MCF 10A (cell line): ENCODE data around the gene C5orf15. TPM values are rescaled to one million over a fixed set of nuclear protein-coding genes. Genes with fewer than 3 reads are reported as not detected.

Experiments
- BruUV-seq: library from RNA; stranded (reverse); fragments of 400-500 nt; replicated peaks from 2 replicates; lab custom pipeline; 2021; lab: Mats Ljungman, UMichigan
- CTCF ChIA-PET: fragments of 300-600 bp; sonication (Branson Sonifier 250); formaldehyde crosslinking; extraction: SDS; loops from one replicate; lab custom pipeline; 2021; ENCODE audit warnings: antibody characterized with exemption, inconsistent platforms; lab: Yijun Ruan, JAX
- POLR2A ChIA-PET: fragments of 300-600, 350-650 bp; sonication (Branson Sonifier 250); formaldehyde crosslinking; extraction: SDS; loops from one replicate; lab custom pipeline; 2020; ENCODE audit warnings: antibody characterized with exemption, inconsistent platforms; lab: Yijun Ruan, JAX
- DNase-seq: peaks from one replicate; pipeline ENCODE4 v3.0.0-alpha.2; 2018; ENCODE audit not compliant: unreplicated experiment
- H3K27ac Mint-ChIP-seq: one replicate; pipeline ENCODE4 v1.8.0; 2022; ENCODE audit warnings: mild to moderate bottlenecking, low read depth, mixed read lengths; ENCODE audit not compliant: unreplicated experiment
- H3K27me3 Mint-ChIP-seq: one replicate; pipeline ENCODE4 v1.8.0; 2022; ENCODE audit warnings: mixed read lengths; ENCODE audit not compliant: insufficient read depth, unreplicated experiment
- H3K36me3 Mint-ChIP-seq: one replicate; pipeline ENCODE4 v1.8.0; 2022; ENCODE audit warnings: mild to moderate bottlenecking, moderate library complexity, mixed read lengths; ENCODE audit not compliant: insufficient read depth, unreplicated experiment
- H3K4me1 Mint-ChIP-seq: one replicate; pipeline ENCODE4 v1.8.0; 2022; ENCODE audit warnings: mixed read lengths; ENCODE audit not compliant: insufficient read depth, unreplicated experiment
- H3K4me3 Mint-ChIP-seq: one replicate; pipeline ENCODE4 v1.8.0; 2022; ENCODE audit warnings: mild to moderate bottlenecking, moderate library complexity, mixed read lengths; ENCODE audit not compliant: unreplicated experiment
- H3K9me3 Mint-ChIP-seq: one replicate; pipeline ENCODE4 v1.8.0; 2022; ENCODE audit warnings: mixed read lengths; ENCODE audit not compliant: unreplicated experiment
- intact Hi-C: fragments of 100-400 bp; cut with micrococcal nuclease; formaldehyde crosslinking; loops from 2 replicates; pipeline ENCODE4 v1.14.1; 2022
- total RNA-seq: library from RNA; stranded (reverse); gene quantifications from 2 replicates; pipeline ENCODE4 v1.2.3, GENCODE V29; 2022
- TF ChIP-seq, protein P1 (sequence below): fragments of 200-600 bp; IDR thresholded peaks from one replicate; pipeline ENCODE4 v1.8.0; 2022; ENCODE audit warnings: antibody characterized with exemption, mild to moderate bottlenecking; ENCODE audit not compliant: unreplicated experiment

Gene C5orf15
- total RNA-seq, 1 experiment from 2014 or later: 35.1 TPM

DNA sequence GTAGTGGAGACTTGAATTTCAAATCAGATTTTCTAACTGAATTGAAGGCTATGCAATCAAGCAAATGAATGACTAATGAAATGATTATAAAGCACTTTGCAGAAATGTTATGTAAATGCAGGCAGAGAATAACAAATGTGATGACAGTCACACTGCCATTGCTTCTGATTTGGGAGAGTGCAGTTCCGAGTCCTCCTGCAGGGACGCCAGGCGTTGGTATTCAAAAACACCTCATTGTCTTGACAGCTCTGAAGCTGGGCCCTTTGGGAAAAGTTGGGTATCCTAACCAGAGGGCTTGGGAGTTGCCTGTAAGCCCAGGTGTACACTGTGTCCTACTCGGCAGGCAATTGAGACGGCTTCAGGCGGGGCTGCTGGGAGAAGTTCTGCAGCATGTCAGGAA lies 57.9 kb downstream of the C5orf15 start:
- H3K27ac Mint-ChIP-seq: no peak overlapping the region
- BruUV-seq: no TSS peak
- TF ChIP-seq, protein P1, sequence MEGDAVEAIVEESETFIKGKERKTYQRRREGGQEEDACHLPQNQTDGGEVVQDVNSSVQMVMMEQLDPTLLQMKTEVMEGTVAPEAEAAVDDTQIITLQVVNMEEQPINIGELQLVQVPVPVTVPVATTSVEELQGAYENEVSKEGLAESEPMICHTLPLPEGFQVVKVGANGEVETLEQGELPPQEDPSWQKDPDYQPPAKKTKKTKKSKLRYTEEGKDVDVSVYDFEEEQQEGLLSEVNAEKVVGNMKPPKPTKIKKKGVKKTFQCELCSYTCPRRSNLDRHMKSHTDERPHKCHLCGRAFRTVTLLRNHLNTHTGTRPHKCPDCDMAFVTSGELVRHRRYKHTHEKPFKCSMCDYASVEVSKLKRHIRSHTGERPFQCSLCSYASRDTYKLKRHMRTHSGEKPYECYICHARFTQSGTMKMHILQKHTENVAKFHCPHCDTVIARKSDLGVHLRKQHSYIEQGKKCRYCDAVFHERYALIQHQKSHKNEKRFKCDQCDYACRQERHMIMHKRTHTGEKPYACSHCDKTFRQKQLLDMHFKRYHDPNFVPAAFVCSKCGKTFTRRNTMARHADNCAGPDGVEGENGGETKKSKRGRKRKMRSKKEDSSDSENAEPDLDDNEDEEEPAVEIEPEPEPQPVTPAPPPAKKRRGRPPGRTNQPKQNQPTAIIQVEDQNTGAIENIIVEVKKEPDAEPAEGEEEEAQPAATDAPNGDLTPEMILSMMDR: no peak
- no peak overlapping the region for H3K4me3 Mint-ChIP-seq
- H3K27me3 Mint-ChIP-seq: no peaks in the 10 kb centered on the region
- ChIA-PET POLR2A (no interaction called here), CTCF (no interaction called here)
- H3K36me3 Mint-ChIP-seq: no peaks in the 10 kb centered on the region
- intact Hi-C loops: no loop called here
- H3K9me3 Mint-ChIP-seq: no peaks in the 10 kb centered on the region
- H3K4me1 Mint-ChIP-seq: no peaks in the 10 kb centered on the region
- no peak for DNase-seq

DNA sequence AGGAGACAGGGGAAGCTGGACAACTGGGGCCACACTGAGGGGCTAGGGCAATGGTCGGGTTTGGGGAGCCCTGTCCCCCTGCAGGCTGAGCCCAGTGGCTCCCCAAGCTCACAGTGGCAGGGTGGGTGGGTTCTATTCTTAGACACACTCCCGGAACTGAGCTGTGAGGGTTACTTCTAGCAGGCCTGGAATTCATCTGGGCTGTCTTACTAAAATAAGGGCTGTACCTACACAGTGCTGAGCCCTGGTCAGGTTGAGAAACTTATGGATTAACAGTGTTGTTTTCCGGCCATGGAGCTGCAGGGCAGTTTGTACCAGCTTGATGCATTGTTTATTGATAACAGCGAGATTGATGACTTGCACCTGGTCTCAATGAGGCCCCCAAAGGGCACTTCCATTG lies 58.8 kb downstream of the C5orf15 start:
- H3K9me3 Mint-ChIP-seq: no peaks in the 10 kb centered on the region
- BruUV-seq: no TSS peak
- POLR2A ChIA-PET: no interaction called here
- no peak overlapping the region for H3K4me3 Mint-ChIP-seq
- no peaks in the 10 kb centered on the region for H3K36me3 Mint-ChIP-seq
- H3K27ac Mint-ChIP-seq: no peak overlapping the region
- TF ChIP-seq, protein P1: no peak
- DNase-seq: no peak
- H3K4me1 Mint-ChIP-seq: no peaks in the 10 kb centered on the region
- intact Hi-C loops: no loop called here
- H3K27me3 Mint-ChIP-seq: no peaks in the 10 kb centered on the region
- CTCF ChIA-PET: interaction anchor here (0.6 to 1.0 kb wide), 3 partner anchors 9 to 501 kb away, joined by 3 read pairs; no protein-coding TSS in a partner anchor

DNA sequence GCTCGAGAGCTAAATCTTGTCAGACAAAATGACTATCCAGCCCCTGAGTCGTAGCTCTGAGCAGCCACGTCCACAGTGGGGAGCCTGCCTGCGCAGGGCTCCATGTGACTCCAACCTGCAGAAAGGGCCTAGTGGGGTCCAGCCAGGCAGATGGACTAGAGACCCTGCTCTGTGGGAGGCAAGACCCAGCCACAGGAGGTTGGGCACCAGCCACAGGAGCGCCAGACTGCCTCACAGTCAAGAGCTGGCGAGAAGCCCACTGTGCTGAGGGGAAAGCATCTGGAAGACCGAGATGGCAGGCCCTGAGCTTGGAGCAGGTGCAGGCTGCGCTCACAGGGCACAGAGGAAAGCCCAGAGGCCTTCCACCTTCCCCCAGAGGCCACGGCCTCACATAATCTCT lies 61.4 kb downstream of the C5orf15 start:
- intact Hi-C loops: no loop called here
- no peaks in the 10 kb centered on the region for H3K36me3 Mint-ChIP-seq
- ChIA-PET CTCF (interaction anchor here (0.7 kb wide), 1 partner anchor 604 kb away, joined by 3 read pairs; no protein-coding TSS in a partner anchor), POLR2A (interaction anchor here (1.0 kb wide), 1 partner anchor 19 kb away, joined by 3 read pairs; no protein-coding TSS in a partner anchor)
- H3K27me3 Mint-ChIP-seq: no peaks in the 10 kb centered on the region
- no peaks in the 10 kb centered on the region for H3K9me3 Mint-ChIP-seq
- BruUV-seq: no TSS peak
- H3K4me3 Mint-ChIP-seq: no peak overlapping the region
- TF ChIP-seq, protein P1: no peak
- no peaks in the 10 kb centered on the region for H3K4me1 Mint-ChIP-seq
- DNase-seq: no peak
- no peak overlapping the region for H3K27ac Mint-ChIP-seq

DNA sequence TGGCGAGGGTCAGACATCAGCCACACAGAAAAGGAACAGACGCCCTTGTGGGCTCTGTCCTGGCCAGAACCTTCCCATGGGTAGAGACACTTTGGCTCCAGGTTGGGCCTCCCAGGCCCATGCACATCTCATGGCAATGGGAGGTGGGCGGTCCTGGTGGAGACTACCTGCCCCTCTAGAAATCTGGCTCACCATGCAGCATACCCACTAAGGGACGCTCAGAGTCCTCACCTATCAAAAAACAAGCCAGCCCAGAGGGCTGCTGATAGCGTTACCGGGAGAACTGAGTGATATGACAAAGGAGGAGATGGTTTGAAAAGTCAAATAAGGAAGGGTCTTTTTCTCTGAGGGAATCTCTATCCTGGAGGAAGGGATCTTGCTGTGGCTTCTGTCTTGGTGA lies 62.1 kb downstream of the C5orf15 start:
- H3K4me3 Mint-ChIP-seq: no peak overlapping the region
- no peak overlapping the region for H3K27ac Mint-ChIP-seq
- H3K36me3 Mint-ChIP-seq: no peaks in the 10 kb centered on the region
- no TSS peak for BruUV-seq
- ChIA-PET CTCF (no interaction called here), POLR2A (no interaction called here)
- intact Hi-C loops: no loop called here
- H3K9me3 Mint-ChIP-seq: no peaks in the 10 kb centered on the region
- DNase-seq: no peak
- TF ChIP-seq, protein P1: no peak
- no peaks in the 10 kb centered on the region for H3K4me1 Mint-ChIP-seq
- H3K27me3 Mint-ChIP-seq: no peaks in the 10 kb centered on the region

Other genes starting within 250 kb of the C5orf15 start
- 262 and 334 TPM in 2 replicates for gene VDAC1, start 36.4 kb upstream of the C5orf15 start, total RNA-seq
- gene TCF7, start 146.1 kb upstream of the C5orf15 start, total RNA-seq: 0.29 and 0.42 TPM in 2 replicates
- gene SKP1, start 208.3 kb upstream of the C5orf15 start, total RNA-seq: 415 and 488 TPM in 2 replicates